ENCODE results near the gene DUSP1.
A peak's percentile ranks its signal among the peaks of the same experiment; 100 is the strongest.
"Not testable (repeated sequence)": the region's sequence is repeated elsewhere in the genome, so short reads cannot be mapped to it uniquely, and the experiment has no call there.

DUSP1 gene, protein sequence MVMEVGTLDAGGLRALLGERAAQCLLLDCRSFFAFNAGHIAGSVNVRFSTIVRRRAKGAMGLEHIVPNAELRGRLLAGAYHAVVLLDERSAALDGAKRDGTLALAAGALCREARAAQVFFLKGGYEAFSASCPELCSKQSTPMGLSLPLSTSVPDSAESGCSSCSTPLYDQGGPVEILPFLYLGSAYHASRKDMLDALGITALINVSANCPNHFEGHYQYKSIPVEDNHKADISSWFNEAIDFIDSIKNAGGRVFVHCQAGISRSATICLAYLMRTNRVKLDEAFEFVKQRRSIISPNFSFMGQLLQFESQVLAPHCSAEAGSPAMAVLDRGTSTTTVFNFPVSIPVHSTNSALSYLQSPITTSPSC

DNA sequence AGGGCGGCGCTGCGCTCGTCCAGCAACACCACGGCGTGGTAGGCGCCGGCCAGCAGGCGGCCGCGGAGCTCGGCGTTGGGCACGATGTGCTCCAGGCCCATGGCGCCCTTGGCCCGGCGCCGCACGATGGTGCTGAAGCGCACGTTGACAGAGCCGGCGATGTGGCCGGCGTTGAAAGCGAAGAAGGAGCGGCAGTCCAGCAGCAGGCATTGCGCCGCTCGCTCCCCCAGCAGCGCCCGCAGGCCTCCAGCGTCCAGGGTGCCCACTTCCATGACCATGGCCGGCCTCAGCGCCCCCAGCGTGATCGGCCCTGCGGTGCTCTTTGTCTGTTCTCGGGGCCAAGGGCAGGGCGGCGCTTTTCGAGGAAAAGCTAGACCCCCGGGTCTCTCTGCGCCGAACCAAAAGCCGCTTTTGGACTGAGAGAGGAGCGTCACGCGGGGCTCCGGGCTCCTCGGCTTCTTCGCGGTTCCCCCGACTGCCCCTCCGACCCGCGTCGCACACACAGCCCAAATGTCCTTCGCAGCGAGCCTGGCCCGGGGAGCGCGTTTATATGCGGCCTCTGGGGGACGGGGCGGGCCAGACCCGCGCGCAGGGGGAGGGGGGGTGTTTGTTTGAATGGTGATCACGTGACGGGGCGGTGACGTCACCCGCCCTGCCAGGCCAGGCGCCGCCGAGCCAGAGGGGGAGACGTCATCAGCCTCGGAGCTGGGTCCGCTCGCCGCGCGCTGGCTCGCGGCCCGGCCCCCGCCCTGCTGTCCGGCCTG is at the start of gene DUSP1:
Gene DUSP1 (minus strand): TSS at position 521 of the 764 bp plus-strand sequence. CDS start 243 bp downstream, at position 278.
- peak; percentile 97 for DNase-seq (ENCODE audit: low spot score)

- DNase-seq (ENCODE audit: low spot score), result no peak
Observed at GRCh38 chr5:172820046-172820767, 49.2 kb upstream of the DUSP1 start.

DNA sequence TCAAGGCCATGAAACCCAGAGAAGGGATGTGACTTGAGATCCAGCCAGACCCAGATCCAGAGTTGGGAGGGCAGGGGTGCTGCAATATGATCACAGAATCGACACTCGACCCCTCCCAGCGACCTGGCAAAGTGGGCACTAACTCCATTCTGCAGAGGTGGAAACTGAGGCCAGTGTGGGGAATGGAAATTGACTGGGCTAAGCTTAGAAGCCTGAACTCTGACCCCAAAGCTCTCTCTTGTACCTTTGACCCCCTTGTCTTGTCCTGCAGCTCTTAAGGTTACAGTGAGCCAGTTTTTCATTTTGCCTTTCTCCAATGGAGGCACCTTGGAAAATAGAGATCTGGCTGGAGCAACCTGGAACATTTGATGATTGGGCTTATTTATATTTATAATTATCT is 48.6 kb upstream of the DUSP1 start:
- no peak for DNase-seq (ENCODE audit: low spot score)

DNA sequence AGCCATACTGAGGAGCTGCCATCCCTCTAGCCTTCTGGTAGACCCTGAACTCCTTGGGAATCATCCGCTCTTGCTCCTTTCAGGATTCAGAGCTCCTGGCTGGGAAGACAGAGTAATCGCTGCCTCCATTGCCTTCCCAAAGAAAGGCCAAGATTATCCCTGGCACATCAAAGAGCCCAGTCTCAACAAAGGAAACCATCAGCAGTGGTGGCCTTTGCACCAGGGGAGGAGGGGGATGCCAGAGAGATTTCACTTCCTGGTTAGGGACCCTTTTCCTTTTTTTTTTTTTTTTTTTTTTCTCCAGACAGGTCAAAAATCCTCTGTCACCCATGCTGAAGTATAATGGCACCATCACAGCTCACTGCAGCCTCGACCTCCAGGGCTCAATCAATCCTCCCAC is 47.1 kb upstream of the DUSP1 start:
- DNase-seq (ENCODE audit: low spot score), result no peak

DNA sequence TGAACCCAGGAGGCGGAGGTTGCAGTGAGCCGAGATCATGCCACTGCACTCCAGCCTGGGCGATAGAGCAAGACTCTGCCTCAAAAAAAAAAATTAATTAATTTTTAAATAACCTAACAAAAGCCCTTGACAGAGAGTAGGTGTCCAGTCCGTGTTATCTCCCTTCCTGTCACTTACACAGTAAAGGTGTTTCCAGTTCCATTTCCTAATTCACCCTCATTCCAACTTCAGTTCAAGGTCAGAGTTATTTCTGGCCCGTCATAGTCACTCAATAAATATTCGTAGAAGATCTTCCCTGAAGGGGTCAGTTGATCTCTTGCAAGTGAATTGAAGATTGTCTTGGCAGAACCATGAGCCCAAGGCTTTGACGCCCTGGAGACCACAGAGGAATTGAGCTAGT is 46.7 kb upstream of the DUSP1 start:
- no peak for DNase-seq (ENCODE audit: low spot score)

DNA sequence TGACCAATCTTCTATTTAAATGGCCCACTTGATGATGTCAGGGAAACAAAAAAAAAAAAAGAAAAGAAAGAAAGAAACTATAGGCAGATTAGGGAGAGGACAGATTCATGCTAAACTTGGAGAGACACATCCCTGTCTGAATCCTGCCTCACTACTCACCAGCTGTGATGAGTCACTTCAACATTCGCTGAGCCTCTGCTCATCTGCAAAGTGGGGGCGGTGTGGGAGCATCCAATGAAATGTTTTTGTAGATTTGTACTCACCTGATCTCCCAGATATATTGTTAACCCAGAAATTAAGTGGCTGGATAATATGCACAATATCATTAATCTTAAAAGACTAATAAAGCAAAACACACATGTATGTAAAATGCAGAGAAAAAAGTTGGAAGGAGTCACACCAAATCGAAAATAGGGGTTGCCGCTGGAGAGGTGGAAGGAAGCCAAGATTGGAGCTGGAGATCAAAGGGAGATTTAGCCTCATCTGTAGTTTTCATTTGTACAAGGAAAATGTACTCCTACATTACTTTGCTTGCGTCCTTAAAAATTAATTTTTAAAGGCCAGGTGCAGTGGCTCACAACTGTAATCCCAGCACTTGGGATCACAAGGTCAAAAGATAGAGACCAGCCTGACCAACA is 46.0 kb upstream of the DUSP1 start:
- peak; percentile 90 for DNase-seq (ENCODE audit: low spot score)

DNA sequence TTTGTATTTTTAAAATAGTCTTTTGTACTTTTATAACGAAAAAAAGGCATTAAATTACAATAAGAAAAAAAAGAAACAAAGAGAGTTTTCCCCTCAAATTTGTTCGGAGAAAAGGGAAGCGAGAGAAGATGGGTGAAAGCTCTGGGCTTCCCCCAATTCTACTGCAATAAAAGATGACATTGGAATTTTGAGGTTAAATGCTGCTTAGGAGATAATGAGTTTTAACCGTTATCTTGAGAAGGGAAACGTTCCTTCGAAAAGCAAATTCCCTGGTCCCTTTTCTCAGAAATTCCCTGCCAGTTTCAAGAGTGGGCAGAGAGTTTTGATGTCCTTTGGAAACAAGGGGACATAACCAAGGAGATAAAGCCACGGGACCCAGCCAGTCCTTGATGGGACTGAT is 44.6 kb upstream of the DUSP1 start:
- no peak for DNase-seq (ENCODE audit: low spot score)

- not testable (repeated sequence) for DNase-seq (ENCODE audit: low spot score)
Observed at GRCh38 chr5:172810996-172811395, 40.0 kb upstream of the DUSP1 start.

GRCh38 chr5:172809774-172810173 is 38.8 kb upstream of the DUSP1 start:
- DNase-seq (ENCODE audit: low spot score), result no peak

- DNase-seq (ENCODE audit: low spot score), result no peak
Observed at GRCh38 chr5:172807766-172808311, 36.8 kb upstream of the DUSP1 start.

- peak; percentile 77 for DNase-seq (ENCODE audit: low spot score)
Observed at GRCh38 chr5:172806897-172807672, 36.1 kb upstream of the DUSP1 start.

DNA sequence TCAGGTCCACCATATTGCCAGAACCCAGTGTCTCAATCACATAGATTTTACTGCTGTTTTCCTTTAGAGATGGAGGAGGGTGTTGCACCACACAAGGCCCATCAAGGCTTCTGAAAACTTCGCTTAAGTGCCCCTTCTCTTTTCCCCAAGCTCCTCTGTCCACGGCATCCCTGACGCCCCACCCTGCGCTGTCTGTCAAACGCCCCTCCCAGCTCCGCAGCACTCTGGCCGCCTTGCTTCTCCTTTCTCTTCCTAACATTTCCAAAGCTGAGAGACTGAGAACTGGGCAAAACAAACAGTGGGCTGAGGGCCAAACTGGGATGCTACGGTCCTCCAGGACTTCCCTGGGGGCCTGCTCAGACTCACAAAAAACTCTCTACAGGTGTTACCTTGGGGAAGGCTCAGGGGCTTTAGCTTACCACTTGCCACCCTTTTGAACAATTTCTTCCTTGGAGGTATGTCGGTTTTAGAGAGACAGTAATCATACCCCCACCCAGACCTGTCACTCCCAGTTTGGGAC is 34.8 kb upstream of the DUSP1 start:
- no peak for DNase-seq (ENCODE audit: low spot score)

DNA sequence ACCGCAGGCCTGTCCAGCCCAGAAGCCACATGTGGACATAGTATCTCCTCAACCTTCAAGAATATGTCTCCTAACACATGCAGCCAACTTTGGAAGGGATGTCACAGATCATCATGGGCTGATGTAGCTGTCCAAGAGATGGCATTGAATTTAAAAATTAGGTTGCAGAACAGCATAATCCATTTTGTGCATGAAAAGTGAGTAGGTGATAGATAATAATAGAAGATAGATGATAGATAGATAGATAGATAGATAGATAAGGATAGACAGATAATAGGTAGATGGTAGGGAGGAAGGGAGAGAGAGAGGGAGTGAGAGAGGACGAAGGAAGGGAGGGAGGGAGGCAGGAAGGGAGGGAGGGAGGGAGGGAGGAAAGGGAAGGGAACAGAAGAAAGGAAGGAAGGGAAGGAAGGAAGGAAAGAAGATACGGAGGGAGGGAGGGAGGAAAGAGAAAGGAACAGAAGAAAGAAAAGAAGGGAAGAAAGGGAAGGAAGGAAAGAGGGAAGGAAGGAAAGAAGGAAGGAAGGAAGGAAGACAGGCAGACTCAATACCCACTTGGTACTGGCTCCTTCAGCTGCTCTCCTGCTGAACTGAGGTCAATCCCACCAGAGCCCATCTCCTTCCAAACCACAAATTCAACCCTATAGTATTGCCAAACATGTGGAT is 34.2 kb upstream of the DUSP1 start:
- DNase-seq (ENCODE audit: low spot score), result no peak

GRCh38 chr5:172802567-172803176 is 31.7 kb upstream of the DUSP1 start:
- DNase-seq (ENCODE audit: low spot score), result peak; percentile 30

DNA sequence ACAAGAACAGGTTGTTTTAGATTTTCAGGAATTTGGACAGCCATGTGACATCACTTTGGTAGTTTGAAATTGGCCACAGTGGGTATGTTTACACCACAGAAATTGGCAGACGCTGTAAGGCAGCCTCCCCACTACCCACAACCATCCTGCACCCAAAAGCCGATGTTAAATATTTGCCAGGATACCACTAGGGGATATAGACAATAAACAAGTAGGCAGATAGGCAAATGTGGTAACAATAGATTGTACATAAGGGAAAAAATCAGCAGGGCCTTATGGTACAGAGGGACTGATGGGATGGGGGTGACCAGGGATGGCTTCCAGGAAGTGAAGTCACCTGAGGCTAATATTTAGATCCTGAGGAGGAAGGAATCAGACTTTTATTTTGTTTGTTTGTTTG is 31.1 kb upstream of the DUSP1 start:
- no peak for DNase-seq (ENCODE audit: low spot score)

DNA sequence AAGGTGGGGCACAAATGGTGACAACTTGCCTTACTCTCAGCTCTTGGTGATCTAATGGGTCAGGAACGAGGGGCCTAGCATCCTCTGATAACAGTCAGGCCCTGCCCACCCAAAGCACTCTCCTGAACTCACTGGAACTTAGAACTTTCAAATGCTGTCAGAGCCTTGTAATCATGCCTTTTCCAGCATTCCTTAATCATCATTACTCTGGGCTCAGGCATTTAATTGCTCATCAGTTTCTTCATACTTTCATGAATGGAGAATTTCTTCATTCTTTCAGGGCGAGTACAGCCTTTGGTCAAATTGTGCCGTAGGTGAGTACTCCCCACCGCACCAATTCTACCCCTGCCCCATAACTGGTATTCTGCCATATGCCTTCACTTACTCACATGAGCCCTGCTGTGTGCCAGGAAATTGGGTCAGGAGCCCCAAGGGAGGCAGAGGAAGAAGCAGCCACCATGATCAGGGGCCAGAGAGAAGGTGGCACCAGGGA is 30.2 kb upstream of the DUSP1 start:
- peak; percentile 84 for DNase-seq (ENCODE audit: low spot score)

DNA sequence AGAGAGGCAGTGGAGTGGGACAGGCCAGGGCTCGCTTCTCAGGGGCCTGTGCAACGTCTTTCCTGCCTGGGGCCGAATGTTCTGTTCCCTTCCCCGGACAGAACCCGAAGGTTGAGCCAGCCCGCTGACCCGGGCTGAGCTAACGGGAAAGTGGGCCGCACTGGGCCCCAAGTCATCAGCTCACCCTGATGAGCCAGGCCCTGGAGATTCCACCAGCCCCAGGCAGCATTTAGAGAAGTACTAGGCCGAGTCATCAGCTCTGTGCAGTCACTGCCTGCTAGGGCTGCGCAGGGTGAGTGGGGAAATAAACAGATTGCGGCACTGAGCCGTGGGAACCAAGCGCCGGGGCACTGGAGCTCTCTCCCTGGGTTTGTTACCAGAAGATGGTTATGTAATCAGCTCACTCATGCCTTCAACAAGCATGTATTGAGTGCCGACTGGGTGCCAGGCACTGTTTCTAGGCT is 29.1 kb upstream of the DUSP1 start:
- DNase-seq (ENCODE audit: low spot score), result peak; percentile 84

GRCh38 chr5:172799416-172799815 is 28.4 kb upstream of the DUSP1 start:
- no peak for DNase-seq (ENCODE audit: low spot score)

DNA sequence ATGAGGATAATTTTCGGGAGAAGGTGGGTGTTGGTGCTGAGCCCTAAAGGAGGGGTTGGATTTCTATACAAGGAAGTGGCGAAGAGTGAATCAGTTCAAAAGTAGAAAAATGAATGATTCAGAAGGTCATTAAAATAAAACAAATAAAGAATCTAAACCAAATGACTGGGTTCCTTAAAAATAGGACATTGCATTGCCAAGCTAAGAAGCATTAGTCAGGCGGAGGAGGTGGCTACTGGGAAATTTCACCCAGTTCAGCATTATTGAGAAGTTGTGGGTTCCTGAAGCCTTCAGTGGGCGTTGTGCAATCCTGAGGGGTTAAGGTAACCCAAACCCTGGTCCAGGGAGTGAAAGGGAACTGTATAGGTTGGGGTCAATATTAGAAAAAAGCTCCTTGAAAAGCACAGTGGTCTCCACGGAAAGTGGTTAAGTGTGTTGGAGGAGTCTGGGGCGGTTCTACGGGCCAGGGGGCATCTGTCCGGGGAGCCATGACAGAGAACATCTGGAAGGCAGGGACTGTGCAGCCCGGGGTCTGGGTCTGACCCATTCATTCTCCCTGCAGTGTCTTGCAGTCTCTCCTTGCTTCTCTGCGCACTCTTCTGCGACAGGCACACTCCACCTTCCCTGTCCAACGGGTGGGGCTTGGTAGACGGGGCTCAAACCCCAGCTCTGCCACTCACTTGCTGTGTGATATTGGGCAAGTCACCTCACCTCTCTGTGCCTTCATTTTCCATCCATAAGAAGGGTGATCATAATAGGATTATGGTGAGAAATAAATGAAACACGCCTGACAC is 27.6 kb upstream of the DUSP1 start:
- DNase-seq (ENCODE audit: low spot score), result peak; percentile 87

Data from hepatic stellate cell (primary cell).